Stimulated activated CD4-positive, alpha-beta T cell treated with anti-CD3 and anti-CD28 coated beads, TNF-alpha, amount 100 ng/mL, for 48 hours (primary cell): ENCODE measurements around the gene TAOK1.

Experiments used
- DNase-seq, 3 donors: peaks; one replicate each; pipeline ENCODE4 v3.0.0-alpha.2; 2020; ENCODE audit warnings: low read depth in 3 of 3

TAOK1 gene

GRCh38 chr17:29378500-29378899 is 11.7 kb upstream of the TAOK1 start:
- no peak for DNase-seq

DNA sequence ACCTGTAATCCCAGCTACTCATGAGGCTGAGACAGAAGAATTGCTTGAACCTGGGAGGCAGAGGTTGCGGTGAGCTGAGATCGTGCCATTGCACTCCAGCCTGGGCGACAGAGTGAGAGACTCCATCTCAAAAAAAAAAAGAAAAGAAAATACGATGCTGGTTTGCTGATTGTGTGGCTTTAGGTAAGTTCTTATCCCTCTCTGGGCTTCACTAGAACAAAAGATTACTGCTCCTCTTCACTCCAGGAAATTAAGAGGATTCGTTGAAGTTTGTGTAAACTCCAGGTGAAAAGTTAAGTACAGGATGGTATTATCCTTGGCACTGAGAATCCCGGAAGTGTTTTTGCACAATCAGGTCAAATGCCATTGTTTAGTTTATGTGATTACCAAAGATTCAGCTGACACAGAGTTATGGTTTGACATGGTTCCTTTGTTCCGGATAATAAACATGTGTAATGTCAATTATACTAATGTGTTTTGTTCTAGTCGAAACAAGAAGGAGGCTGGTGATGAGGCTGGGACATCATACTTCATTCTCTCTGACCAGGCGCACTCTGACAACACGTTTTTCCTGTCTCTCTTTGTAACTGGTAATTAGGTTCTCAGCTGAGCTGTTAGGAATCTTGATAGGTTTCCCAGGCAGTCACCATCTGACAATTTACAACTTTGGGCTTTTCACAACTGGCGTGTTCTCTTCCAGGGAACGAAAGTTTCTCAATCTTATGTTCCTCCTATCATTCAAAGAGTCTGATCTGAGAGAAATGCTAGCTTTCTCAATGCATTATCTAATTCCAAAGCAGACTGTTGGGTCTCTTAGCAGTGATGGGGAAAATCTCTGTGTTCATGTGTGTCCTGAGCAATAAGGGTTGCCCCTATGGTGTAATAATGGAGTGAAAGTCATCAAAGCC is 10.8 kb upstream of the TAOK1 start:
- DNase-seq = no peak

DNA sequence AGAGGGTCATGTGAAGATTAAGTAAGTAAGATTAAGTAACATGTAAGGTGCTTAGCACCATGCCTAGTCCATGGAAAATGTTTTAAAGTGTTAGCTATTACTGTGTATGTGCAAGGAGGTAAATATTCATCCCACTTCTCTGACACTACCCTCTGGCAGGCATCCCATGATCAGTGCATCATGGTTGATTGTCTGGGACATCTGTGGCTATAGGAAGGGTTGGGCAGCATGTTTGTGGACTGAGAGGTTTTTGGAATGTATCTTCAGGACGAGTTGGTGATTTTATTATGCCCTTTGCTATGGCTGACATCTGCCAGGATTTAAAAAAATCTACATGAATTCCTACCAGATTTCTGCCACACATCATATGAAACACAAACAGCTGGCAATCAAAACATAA is 6.5 kb upstream of the TAOK1 start:
- DNase-seq = no peak

GRCh38 chr17:29384901-29385300 is 5.3 kb upstream of the TAOK1 start:
- DNase-seq = no peak

DNA sequence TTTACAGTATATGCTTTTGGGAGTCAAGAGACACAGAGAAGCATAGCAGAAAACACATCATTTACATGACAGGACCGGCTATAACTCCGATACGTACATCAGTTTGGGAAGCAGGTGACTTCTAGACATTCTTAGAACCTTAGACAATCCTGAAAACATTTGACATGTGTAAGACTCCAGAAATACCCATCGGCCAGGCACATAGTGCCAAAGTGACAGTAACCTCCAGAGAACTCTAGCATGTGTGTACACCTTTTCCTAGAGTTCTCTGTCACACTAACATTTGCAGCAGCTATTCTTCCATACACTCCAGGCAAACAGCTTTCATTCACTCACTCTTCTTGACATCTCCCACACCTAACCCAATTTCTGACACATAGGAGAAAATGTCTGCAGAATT is 3.4 kb upstream of the TAOK1 start:
- no peak for DNase-seq

DNA sequence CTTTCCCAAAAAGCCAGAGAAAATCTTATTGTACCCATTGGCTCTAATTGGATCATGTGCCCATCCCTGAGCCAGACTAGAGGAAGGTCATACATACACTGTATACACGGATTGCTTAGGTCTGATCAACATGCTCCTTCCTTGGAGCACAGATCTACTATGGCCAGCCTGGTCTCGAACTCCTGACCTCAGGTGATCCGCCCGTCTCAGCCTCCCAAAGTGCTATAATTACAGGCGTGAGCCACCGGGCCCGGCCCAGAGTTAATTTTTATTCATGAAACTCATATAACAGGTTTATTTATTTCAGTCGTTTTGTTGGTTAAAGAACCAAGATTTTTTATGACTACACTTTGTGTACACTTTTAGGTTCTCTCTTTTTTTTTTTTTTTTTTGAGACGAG is 1.2 kb upstream of the TAOK1 start:
- DNase-seq = no peak

DNA sequence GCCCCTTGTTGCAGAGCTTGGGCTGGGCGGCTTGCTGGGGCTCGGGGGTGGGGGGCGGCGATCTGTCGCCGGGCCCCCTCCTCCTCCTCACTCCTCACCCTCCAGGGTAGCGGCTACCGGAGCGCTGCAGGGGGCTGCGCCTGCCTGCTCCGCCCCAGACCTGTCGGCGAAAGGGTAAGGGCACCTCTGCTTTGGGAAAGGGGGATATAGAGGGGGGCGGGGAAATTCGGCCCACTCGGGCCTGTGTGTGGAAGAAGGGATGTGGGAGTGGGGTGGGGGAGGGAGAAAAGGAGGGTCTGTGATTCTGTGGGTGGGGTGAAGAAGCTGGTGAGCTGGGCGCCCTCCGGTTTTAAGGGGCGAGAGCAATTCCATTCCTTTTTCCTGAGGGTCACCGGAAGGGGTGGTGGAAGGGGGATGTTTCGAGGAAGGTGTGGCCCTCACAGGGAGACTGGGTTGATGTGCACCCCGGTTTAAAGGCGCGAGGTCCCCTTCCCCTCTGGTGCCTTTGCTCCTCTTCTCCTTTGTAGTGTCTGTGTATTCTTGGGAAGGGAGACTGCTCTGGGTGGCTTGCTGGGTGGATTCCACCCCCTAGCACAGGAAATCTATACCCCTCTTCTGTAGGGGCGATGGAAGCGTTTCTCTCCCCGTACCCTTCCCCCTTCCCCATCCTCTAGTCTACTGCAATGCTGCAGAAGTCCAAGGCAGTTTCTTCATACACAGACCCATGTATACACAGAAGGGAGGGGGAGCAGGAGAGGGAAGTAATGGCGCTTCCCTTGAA is 878 bp downstream of the TAOK1 start:
- DNase-seq = no peak

GRCh38 chr17:29393436-29393835 is 3.3 kb downstream of the TAOK1 start:
- DNase-seq = no peak

- DNase-seq = no peak
These were observed 4.6 kb downstream of the TAOK1 start for GRCh38 chr17:29394761-29395160.

DNA sequence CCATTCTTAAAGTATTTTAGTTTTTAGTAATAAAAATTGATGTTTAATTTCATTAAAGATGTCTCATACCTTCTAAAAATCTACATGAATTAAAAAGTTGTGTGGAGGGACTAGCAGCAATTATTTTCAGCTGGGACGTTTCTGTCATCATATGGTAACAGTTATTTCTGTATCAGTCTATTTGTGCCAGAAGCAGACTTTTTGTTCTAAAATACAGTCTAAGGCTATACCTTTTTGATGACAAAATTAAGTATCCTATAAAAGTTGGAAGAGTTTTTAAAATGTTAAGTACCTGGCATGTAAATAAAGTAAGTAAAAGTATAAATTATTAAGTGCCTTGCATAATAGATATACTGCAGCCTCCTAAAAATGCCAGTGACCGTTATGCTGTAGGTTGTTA is 5.9 kb downstream of the TAOK1 start:
- DNase-seq = no peak

GRCh38 chr17:29399634-29400033 is 9.5 kb downstream of the TAOK1 start:
- DNase-seq = no peak

DNA sequence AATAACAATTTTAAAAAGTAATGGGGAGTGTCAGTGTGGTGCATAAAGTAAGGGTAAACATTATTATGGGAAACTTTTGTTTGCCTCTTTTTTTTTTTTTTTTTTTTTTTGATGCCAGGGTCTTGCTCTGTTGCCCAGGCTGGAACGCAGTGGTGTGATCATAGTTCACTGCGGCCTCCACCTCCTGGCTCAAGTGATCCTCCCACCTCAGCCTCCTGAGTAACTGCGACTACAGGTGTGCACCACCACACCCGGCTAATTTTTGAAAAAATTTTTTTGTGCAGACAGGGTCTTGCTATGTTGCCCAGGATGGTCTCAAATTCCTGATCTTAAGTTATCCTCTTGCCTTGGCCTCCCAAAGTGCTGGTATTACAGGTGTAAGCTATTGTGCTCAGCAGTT is 10.7 kb downstream of the TAOK1 start:
- no peak for DNase-seq

- DNase-seq = no peak
These were observed 11.1 kb downstream of the TAOK1 start for GRCh38 chr17:29401258-29401657.

GRCh38 chr17:29407856-29408255 is 17.7 kb downstream of the TAOK1 start:
- no peak for DNase-seq

DNA sequence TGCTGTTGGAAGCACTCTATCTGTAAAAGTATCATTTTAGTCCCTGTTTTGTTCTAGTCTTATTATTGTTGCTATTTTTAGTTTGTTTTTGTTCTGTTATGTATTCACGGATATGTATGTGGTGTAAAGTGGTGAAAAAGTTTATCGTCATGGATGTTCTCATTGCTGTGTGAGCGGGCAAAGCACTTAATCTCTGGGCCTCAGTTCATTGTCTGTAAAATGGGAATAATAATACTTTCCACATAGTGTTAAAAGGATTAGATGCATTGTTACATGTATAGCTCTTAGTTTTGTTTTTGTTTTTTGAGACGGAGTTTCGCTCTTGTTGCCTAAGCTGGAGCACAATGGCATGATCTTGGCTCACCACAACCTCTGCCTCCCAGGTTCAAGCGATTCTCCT is 19.8 kb downstream of the TAOK1 start:
- no peak for DNase-seq

GRCh38 chr17:29412780-29413565 is 22.8 kb downstream of the TAOK1 start:
- DNase-seq = no peak

DNA sequence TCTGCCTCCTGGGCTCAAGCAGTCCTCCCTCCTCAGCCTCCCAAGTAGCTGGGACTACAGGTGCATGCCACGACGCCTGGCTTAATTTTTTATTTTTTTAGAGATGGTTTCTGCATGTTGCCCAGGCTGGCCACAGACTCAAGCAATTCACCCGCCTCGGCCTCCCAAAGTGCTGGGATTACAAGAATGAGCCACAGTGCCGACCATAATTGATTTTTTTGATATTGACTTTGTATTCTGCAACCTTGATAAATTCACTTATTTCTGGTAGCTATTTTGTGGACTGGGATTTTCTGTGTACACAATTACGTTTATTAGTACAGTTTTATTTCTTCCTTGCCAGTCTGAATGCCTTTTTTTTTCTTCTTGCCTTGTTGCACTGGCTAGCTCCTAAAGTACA is 30.0 kb downstream of the TAOK1 start:
- no peak for DNase-seq

DNA sequence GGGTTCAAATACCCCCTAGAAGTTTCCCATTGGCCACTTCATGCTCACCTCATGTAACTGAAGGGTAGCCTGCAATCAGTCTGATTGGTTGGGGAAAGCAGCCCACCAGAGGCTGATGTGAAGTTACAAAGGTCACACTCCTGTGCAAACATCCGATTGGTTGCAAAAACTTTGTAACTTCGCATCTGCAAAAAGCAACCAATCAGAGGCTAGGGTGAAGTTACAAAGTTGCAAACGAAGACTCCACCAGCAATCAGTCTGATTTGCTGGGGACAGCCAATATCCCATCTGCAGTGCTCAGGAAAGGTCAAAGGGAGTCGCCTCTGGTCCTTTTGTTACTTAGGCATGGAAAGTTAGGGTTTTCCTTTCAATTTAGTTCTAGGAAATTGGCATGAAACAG is 40.1 kb downstream of the TAOK1 start:
- DNase-seq = no peak

GRCh38 chr17:29433541-29433940 is 43.4 kb downstream of the TAOK1 start:
- no peak for DNase-seq

- DNase-seq = no peak
These were observed 44.4 kb downstream of the TAOK1 start for GRCh38 chr17:29434550-29434949.

- DNase-seq = no peak
These were observed 52.3 kb downstream of the TAOK1 start for GRCh38 chr17:29442451-29442850.

DNA sequence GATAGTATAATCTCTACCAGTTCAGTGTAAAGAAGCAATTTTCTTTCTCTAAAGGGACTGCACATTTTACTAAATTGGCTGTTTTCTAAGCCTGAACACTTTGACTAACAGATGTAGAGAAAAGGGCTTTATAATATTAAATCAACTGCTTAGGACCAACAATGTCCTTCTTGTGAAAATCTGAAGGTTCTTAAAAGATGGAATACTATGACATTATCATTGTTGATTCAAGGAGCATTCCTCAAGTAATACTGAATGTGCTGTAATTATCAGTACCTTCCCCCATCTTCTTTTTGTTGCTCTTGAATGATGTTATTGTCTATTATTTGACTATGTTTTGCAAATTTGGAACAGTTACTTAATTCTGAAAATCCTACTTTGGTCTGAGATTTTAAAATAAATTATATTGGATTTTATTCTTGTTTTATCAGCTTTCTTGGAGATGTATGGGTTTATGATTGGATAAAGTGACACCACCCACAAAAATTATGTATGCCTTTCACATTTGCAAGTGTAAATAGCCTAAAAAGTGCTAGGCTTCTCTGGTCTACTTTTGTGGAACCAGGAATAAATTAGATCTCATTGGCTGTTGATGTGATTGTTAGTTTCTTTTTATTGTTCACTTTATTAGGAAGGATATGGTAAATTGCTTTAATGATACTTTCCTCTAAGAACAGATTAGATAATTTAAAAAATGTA is 53.0 kb downstream of the TAOK1 start:
- DNase-seq = no peak
